GM15510 (cell line): ENCODE results near the gene FUCA1.

Experiments used
- POLR2A ChIP-seq: IDR thresholded peaks from 3 replicates; pipeline ENCODE4 v1.6.1; 2011; ENCODE audit warnings: borderline replicate concordance; ENCODE audit not compliant: insufficient read length; ENCODE audit errors: extremely low read depth

The FUCA1 gene

DNA sequence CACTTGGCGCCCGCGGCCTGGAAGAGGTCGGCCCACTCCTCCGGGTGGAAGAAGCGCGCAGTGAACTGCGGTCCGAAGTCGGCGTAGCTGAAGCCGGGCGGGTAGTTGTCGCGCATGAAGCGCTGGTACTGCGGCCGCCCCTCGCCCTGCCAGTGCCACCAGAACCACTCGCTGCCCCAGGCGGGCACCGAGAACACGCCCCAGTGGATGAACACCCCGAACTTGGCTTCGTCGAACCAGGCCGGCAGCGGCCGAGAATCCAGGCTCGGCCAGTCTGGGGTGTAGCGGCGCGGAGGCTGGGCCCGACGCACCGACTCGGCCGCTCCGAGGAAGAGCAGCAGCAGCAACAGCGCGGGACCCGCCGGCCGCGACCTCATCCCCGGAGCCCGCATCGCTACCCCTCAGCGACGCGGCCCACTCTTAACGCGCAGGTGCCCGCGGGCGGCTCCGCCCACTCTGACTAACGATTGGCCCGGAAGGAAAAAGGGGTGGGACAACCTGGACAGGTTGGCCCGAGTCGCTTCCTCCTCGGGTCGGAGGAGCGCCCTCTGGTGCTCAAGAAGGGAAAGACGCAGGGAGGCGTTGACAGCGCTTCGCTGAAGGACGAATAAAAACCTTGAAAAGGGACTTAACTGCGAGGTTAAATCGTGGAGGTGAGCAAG is at the start of gene FUCA1:
TSS of gene FUCA1 (minus strand) at position 396 of the 662 bp plus-strand sequence. CDS start at position 392, 4 bp downstream.
- TF ChIP-seq POLR2A = peak; percentile 67

DNA sequence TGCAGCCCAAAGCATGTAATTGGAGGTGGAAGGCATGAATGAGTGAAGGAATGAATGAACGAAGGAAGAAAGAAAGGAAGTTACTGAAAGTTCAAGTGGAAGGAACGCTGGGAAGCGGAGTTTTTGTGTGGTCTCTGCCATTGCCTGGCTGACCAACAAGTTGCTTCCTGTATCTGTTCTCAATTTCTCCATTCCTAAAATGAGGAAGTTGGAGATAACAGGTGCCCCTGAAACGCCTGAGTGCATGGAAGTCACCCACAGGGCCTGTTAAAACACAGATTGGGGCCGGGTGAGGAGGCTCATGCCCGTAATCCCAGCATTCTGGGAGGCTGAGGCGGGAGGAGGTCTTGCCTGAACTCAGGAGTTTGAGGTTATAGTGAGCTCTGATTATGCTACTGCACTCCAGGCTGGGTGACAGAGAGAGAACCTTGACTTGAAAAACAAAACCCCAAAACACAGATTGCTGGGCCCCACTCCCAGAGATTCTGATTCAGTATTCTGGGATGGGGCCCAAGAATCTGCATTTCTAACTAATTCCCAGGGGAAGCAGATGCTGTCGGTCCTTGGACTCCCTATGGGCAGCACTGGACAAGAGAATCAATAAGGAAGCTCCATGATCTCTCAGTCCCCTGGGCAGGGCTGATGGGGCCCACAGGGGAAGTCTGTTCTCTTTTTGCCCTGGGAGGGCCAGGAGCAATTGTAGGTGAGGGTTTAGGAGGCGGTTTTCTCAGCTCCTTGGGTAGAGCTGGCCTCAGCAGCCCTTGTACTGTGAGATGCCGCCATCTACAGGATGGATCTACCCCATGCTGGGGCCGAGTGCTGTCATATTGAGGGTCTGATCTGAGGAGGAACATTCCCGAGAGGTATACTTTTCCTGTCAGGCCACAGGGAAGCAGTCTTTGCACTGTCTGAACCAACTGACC is 48.4 kb upstream of the FUCA1 start:
- no peak for TF ChIP-seq POLR2A

DNA sequence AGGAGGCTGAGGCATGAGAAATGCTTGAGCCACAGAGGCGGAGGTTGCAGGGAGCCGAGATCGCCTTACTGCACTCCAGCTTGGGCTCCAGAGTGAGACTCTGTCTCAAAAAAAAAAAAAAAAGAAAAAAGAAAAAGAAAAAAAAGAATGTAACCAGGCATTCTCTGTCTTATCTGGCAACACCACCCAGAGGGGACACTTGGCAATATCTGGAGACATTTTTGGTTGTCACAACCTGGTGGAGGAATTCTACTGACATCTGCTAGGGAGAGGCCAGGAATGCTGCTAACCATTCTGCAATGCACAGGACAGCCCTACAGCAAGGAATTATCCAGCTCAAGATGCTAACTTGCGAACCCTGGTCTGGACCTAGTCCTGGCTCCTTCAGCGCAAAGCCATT is 47.4 kb upstream of the FUCA1 start:
- TF ChIP-seq POLR2A = no peak

DNA sequence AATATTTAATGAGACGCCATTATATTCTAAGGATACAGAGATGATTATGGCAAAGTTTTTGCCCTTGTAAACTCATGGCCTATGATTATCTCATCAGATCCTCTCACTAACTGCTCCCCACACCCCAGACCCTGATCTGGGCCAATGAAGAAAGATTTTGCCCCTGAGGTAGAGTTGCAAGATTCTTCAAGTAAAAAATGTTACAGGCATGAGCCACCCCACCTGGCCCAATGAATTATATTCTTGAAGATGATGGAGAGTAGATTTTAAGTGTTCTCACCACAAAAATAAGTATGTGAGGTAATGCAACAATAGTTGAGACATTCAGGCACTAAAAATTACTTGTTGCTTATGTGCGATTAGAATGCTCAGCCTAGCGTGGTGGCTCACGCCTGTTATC is 46.8 kb upstream of the FUCA1 start:
- no peak for TF ChIP-seq POLR2A

DNA sequence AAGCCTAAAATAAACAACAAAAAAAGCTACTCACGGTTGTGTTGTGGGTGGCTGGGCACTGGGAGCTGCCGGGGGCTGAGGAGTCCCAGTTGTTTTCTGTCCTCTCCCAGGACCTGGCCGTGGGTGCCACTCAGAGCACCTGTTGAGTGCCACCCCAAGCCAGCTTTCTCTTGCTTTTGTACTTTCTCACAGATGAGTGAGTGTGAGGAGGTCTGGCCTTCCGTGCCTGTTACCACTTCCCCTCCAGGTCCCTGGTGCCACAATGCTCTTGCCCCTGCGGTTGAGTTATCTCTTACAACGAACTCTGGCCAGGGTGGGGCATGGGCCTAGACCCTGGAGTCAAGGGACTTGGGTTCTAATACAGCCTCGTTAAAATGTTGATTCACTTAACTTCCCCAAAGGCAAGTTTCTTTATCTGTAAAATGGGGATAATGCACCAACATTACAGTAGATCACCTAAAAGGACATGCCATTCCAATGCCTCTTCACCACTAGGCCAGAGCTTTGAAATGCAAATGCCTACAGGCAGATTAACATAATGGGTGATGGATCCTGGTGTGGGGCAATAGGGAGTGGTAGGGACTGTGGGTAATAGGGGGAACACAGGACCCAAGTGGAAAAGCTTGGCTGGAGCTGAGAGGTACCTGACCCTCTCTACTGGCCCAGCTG is 45.3 kb upstream of the FUCA1 start, which contains the start of gene CNR2:
TSS of gene CNR2 (minus strand) at position 151 of the 669 bp plus-strand sequence. CDS start 37,745 bp downstream, outside the sequence.
- TF ChIP-seq POLR2A = peak; percentile 64

DNA sequence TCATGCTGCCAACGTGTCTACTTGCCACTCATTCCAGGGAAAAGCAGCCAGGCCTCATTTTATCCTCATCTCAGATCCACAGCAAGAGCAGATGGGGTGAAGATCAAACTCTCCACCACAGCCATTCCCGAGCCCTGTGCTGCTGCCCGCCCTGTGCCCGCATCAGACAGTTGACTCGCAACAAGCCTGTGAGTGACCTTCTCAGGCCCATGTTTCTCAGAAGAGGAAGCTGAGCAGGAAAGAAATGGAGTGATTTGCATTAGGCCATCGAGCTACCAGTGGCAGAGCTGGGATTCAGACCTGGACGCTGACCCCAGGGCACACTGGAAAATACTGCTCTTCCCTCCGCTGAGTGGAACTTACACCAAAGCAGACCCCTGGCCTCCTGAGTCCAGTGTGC is 43.8 kb upstream of the FUCA1 start:
- TF ChIP-seq POLR2A = no peak

DNA sequence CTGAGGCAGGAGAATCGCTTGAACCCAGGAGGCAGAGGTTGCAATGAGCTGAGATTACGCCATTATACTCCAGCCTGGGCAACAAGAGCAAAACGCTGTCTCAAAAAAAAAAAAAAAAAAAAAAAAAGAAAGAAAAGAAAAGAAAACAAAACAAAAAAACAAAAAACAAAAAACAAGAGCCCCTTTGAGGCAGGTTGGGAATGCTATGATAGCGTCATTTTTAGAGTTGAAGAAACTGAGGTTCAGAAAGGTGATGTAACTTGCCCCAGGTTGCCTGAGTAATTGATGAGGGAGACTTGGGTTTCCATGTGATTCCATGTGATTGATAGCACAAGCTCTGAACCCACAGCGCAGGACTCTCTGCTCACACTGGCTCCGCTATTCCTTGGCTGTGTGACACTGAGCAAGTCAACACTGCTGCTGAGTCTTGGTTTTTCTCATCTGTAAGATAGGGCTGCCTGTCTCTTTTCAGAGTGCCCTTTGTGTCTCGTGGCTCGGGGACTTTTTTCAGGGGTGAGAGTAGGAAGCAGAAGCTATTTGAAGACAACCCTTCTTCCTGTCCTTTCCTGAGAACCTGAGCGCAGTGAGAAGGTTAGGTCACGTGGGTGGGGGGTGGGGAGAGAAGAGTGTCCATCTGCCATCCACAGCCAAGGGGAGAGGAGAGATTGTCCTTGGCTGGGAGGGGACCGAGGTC is 42.6 kb upstream of the FUCA1 start:
- peak; percentile 70 for TF ChIP-seq POLR2A

DNA sequence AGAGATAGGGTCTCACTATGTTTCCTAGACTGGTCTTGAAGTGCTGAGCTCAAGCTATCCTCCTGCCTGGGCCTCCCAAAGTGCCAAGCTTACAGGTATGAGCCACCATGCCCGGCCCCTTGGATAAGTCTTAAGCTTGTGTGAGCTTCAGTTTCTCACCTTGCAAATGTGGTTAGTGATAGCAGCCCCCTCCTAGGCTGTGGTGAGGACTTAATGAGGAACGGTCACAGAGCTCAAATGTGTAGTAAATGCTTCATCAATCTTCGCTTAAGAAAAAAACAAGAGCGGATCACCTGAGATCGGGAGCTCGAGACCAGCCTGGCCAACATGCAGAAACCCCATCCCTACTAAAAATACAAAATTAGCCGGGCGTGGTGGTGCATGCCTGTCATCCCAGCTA is 42.1 kb upstream of the FUCA1 start:
- no peak for TF ChIP-seq POLR2A

DNA sequence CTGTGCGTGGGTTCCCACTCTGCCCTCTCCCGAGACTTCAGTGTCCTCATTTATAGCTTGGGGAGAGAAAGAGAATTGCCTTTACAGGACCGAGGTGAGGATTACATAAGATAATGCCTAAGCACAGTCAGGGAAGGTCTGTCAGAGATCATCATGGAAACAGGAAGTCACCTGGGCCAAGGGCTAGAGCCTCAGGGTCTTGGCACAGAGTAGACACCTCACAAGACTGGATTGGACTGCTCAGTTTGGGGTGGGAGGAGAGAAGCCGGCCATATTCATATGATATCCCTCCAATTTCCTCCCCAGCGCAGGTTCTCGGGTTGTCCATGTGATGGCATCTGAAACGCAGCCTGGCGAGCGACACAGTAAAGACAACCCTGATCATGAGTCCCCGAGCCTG is 41.3 kb upstream of the FUCA1 start:
- peak; percentile 46 for TF ChIP-seq POLR2A

DNA sequence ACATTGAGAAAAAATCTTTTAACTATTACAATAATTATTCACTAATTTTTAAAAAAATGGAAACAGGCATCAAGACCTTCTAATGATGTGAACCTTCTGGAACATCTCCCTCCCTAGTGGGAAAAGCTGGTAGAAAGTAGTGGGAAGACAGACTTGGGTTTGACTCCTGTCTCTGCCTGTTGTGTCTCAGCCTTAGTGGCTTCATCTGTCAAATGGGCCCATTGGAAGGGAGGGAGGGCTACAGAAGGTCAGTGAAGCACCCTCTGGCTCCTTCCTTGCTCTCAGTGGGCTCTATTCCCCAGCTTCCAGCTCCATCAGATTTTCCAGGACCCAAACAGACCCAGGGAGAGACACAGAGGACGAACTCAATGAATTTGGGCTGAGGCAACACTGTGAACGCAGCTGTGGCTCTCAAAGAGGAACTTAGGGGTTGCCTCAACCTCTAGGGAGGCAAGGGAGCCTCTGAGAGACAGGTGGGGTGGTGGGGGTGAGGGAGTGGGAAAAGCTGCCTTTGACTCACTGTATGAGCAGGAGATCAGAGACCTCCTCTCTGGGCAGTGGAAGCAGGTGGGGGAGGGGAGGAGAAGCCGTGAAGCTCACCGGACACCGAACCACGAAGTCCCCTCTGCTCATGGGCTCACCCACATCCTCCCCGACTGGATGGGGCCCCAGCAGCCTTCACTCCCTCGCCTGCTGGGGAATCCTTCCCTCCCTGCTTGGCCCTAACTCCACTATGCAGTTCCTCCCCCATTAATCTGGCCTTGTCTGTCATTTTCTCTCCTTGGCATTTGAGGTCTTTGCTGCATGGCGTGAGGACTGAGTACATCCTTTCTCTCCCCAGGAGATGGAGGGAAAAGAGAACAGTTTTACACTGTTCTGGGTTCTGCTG is 40.6 kb upstream of the FUCA1 start:
- peak; percentile 44 for TF ChIP-seq POLR2A

DNA sequence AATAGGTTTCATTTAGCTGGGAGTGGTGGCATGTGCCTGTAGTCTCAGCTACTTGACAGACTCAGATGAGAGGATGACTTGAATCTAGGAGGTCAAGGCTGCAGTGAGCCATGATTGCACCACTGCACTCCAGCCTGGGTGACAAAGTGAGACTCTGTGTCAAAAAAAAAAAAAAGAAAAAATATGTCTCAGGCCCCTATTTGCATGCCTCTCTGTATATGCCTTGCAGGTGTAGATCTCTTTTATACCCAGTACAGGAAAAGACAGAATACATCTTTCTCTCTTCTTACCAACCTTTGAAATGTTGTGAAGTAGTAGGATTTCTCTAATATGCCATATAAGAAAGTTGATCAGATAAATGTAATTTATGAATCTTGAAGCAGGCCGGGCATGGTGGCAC is 38.6 kb upstream of the FUCA1 start:
- TF ChIP-seq POLR2A = no peak

DNA sequence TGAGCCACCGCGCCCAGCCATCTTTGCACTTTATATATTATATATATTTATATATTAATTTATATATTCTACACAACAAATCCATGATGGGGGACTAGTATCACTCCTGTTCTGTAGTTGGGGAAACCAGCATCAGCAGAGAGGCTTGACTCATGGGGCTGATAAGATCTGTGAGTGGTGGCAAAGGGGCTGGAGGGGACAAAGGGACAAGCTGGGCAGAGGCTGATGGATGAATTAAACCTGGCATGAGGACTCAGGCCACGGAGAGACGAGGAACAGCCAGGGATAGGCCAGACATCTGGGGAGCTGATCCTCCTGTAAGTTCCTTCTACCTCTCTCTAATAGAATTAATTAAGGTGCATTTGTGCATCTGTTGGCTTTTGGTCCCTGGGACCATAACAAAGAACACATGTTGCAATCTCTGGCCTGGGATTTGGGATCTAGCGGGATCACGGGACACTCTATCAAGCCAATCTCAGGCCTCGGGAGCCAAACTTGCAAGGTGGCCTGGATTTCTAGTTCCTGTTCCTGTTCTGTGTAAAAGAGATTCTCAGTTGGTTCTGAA is 37.5 kb upstream of the FUCA1 start:
- TF ChIP-seq POLR2A = no peak

DNA sequence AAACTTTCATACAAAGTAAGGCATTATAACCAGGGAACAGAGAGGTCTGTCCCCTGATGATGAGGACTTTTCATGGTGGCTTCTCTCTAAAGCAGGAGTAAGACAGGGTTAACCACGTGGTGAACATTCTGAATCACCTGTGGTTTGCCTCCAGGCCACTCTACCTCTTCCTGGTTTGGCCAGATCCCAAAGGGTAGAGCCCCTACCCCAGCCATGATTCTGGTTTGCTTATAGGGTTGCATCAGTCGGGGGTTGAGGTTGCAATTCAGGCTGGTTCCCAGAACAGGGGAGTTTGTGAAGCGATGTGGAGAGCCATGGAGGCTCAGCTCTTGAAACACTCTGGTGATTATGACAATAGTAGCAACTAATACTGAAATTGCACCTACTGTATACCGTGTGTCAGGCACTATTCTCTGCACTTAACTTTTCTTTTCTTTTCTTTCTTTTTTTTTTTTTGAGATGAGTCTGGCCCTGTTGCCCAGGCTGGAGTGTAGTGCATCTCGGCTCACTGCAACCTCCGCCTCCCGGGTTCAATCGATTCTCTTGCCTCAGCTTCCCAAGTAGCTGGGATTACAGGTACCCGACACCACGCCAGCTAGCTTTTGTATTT is 36.8 kb upstream of the FUCA1 start:
- no peak for TF ChIP-seq POLR2A

DNA sequence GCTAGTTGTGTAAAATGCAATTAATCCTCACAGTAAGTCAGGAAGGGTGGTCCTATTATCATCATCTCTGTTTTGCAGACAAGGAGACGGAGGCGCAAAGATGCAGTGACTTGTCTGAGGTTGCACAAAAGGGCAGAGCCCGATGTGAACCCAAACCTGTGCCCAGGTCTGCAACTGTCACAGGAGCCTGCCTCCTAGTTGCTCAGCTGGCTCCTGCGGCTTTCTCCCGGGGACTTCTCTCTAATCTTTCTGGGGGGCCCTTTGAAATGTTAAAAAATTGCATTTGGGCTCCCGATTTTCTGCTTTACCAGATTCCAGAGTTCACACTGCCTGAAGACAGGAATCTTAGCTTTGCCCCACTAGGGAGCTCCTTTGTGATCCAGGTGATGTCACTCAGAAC is 35.7 kb upstream of the FUCA1 start:
- no peak for TF ChIP-seq POLR2A
